HG03571 (cell line): Measurements from ENCODE around the gene PPY.
"Not testable (repeated sequence)": the region's sequence is repeated elsewhere in the genome, so short reads cannot be mapped to it uniquely, and the experiment has no call there.

Experiments used
- ATAC-seq: cut with Tn5 transposase; IDR thresholded peaks from one replicate; pipeline ENCODE4 v1.9.1; 2021; ENCODE audit not compliant: unreplicated experiment

The PPY gene

DNA sequence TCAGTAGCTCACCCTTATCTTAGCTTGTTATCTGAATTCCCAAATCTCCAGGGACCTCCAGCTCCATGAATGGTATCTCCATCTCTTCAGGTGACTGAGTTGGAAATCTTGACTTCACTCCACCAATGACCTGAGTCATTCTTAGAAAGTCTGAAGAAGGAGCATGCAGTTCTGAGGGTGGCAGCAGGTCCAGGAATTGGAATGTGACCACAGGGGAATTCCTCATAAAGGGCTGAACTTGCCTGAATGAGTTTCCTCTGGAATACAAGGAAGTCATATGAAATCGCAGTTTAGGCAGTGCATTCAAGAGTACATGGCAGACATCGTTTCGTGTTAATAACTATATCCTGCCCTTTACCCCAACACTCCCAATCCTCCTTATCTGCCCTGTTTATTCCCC, 24.0 kb upstream of the PPY start:
- ATAC-seq, result no peak

DNA sequence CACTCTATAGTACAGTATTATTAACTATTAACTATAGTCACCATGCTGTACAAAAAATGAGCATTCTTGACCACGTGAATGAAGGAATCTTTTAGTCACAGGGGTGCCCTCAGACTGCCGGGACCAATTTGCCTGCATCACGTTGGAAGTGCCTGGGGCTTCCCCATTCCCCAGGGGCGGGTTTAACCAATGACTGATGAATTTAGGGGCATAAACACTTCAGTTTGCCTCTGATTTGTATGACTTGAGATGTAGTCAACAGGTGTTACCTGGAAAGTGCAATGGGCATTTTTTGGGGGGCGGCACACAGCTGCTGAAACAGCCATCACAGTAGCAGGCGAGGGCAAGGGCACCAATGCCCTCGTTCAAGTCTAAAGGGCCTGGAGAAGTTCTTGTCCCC, 20.2 kb upstream of the PPY start:
- ATAC-seq, result no peak

DNA sequence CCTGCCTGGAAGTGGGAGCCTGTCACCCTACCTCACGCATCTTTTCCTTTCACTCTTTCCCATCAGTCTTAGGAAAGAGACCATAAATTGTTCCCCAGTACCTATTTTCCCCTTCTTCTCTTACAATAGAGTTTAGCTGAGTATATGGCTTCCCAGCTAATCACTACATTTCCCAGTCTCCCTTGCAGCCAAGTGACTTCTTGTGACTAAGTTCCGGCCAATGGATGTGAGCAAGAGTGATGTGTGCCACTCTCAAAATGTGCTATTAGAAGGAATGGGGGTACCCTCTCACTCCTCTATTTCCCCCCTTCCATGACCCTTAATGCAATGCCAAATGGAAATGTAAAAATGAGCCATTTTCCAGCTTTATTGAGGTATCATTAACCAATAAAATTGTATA, 19.7 kb upstream of the PPY start:
- no peak for ATAC-seq

DNA sequence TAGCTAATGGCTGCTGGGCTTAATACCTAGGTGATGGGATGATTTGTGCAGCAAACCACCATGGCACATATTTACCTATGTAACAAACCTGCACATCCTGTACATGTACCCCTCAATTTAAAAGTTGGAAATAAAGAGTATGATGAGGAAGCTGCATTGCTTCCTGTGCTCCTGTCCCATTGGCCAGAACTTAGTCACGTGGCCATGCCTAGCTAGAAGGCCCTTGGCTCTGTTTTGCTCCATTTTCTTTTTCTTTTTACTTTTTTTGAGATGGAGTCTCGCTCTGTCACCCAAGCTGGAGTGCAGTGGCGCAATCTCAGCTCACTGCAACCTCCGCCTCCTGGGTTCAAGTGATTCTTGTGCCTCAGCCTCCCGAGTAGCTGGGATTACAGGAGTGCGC, 19.0 kb upstream of the PPY start:
- ATAC-seq, result not testable (repeated sequence)

DNA sequence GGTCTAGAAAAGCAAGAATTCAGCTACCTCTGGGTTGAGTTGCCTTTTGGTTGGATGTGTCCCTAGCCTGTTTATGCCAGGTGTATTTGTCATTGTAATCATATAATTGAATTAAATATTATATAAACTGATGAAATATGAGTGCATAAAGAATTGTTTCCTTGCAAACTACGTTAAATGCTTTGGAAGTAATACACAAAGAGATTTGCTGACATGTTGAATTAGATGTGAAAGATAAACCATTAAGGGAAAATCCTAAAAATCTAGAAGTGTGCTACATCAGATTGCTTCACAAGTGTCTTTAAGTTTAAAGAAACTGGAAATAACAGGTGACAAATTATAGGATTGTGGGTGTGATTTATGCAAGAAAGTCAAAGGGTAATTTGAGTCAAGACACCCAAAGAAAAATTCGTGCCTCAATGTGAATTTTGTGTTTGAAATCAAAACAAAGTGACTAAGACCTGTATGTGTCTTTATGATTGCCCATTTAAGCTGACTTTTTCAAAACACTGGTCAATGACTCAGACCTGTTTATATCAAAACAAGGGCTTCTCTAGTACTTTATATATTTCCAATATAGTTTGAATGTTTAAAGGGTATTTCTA, 16.6 kb upstream of the PPY start:
- ATAC-seq, result no peak

DNA sequence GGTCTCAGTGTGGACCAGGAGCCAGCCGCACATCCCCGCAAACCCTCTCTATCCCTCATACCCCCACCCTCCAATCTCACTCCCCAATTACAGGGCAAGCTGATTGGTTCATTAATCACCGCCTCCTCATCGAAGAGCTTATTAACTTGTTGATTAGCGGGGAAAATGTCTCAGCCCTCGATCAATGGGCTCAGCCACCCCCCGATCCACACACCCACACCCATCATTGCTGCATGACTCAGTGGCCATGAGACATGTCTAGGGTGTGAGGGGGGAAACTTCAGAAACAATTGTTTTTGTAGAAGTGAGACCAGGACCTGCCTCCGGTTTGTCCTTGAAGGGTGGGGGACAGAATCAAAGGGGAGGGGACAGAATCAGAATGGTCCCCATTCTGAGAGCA, 13.9 kb upstream of the PPY start:
- no peak for ATAC-seq

DNA sequence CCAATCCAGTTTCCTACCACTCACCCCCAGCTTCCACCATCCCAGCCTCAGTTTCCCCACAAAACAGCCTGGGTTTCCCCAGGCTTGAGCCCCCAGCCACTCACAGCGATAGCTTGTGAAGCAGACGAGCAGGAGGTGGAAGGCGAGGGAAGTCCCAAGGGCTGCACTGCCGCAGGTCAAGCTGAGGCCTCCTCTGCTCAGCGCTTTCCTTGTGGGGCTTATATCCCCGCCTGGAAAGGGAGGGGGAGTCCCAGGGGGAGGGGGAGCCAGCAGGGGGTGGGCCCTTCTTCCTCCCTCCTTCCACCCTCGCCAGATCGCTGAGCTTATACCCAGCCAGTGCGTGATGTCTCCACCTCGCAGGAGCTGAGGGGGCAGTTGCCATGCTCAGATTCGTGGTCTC, 11.5 kb upstream of the PPY start, which contains the start of gene PYY:
Gene PYY, minus strand, starts transcription at position 195 of the 400 bp plus-strand sequence. CDS start 457 bp downstream, outside the sequence.
- no peak for ATAC-seq

DNA sequence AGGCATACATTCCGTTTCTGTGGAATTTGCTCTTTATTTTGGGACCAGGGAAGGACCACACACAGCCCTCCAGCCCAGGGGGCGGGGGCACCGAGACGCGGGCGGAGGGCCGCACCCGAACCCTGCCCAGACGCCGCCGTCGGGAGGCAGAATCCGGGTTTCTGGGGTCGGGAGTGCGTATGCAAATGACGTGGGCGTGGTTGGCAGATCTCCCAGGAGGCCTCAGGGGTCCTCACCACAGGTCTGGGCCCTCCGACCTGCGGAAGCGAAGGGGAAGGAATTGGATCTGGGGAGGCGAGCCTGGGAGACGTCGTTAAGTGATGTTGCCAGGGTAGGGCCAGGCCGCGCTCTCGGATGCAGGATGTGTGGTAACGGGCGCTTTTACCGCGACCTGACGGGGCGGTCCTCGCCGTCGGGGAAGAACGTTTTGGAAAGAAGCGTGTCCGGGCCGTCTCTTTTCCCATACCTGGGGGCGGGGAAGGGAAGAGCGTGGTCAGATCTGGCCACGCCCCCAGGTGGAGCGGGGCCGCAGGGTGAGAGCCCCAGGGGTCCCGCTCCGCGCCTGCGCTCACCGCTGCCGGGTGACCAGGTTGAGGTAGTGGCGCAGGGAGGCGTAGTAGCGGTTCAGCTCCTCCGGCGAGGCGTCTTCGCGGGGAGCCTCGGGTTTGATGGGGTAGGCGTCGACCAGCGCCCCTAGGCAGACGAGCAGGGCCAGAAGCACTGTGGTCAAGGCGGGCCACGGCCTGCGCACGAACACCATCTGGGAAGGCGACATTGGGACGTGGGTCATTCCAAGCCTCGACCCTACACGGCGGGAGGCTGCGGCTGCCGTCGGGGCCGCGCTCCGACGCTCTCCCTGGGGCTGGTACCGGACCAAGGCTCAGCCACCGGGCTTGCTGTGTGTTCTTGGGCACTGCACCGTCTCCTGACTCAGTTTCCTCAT, 10.7 kb upstream of the PPY start:
- no peak for ATAC-seq

DNA sequence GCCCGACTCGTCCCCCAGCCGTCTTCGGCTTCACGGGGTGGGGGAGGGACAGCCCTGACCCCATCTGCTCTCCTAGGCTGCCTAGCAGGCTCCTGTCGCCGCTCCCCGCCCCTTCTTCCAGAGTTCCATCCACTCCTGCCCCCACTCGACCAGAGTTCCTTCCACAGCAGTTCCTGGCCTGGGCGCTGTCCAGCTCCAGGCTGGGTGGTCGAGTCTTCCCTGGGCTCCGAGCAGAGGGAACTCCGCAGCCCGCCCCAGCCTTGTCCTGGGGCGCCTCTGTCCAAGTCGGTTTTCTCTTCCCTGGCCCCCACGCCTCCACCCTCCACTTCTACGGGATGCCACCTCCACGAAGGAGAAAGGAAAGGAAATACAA, 10.1 kb upstream of the PPY start:
- ATAC-seq, result no peak

DNA sequence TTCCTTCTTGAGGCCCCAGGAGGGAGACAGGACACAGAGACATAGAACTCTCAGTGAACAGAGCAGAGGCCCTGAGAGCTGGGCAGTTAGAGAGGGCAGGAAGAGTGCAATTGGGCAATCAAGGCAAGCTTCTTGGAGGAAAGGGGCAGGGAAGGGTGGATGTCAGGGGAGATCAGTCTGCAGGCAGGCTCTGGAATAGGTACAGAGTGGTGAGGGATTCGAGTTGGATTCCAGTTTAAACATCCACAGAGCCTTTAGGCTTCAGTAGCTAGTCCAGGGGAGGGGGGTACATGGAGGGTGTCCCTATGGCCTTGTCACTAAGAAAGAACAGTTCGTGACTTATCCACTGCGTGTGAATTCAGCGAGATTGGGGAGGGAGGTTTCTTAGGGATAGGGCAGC, 9.5 kb upstream of the PPY start:
- ATAC-seq, result no peak

DNA sequence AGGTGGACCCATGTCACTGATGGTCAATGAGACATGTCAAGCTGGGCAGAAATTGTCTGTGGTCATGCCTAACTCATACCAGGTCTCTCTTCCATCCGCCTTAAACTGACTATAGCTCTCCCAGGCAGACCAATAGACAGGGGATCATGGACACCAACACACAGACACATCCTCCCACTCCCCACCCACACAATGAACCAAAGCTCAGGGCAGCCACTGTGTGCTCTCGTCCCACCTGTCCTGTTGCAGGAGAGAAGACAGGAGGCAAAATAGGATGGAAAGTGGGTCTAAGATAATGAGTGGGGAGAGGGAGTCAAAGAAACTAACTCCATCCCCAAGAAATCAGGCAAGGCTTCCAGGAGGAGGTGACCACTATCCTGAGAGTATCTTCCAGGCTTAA, 8.3 kb upstream of the PPY start:
- ATAC-seq, result no peak

DNA sequence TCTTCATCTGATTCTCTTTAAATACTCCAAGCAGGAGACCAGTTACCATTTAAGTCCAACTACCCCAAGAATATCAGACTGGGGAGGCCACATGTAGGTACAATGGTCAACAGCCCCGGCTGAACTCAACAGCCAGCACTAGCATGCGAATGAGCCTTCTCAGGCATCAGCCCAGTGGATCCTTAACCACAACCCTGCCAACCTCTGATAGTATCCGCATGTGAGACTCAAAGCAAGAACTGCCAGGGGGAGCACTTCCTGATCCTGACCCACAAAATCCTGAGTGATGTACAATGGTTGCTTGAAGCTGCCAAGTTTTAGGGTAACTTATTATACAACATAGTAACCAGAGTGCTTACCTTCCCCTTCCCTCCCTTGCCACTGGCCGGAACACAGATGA, 7.5 kb upstream of the PPY start:
- ATAC-seq, result no peak

DNA sequence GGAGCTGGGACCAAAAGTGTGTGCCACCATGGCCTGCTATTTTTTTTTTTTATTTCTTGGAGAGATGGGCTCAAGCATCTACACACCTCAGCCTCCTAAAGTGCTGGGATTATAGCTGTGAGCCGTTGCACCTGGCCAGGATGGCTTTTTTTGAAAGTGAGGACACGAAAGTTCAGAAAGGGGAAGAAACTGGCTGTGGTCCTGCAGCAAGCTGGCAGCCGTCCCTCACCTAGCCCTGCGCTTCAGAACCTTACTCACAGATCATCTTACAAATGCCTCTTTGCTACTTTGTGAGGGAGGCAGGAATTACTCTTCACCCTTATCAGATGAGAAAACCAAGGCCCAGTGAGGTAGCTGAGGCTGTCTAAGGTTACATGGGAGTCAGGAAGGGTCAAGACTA, 4.5 kb upstream of the PPY start:
- no peak for ATAC-seq

DNA sequence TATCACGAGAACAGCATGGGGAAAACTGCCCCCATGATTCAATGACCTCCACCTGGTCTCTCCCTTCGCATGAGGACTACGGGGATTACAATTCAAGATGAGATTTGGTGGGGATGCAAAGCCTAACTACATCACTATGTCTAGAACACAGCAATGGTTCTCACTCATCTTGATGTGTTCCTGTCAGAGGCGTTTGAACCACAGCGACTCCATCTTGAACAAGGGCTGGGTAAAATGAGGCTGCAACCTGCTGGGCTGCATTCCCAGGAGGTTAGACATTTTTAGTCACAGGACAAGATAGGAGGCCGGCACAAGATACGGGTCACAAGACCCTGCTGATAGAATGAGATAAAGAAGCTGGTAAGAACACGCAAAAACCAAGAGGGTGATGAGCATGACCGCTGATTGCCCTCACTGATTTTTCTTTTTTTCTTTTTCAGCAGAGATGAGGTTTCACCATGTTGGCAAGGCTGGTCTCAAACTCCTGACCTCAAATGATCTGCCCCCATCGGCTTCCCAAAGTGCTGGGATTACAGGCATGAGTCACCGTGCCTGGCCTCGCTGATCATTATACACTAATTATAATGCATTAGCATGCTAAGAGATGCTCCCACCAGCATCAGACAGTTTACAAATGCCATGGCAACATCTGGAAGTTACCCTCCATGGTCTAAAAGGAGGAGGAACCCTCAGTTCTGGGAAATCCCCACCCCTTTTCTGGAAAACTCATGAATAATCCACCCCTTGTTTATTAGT, 3.0 kb upstream of the PPY start:
- no peak for ATAC-seq

DNA sequence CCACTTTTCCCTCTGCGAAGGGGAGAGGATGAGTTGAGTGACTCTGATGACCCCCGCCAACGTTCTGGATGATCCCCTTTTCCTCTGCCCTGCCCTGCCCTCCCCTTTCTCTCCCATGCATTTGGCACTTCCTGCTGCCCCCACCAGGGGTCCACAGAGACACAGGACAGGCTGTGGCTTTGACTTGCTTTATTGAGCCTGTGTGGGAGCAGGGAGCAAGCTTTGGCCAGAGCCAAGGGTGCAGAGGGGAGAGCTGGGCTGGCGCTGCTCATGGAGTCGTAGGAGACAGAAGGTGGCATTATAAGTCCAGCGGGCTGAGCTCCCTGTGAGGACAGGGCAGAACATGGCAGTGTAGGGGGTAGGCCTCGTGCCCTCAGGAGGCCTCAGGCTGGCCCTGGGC, 1.6 kb downstream of the PPY start:
- no peak for ATAC-seq

DNA sequence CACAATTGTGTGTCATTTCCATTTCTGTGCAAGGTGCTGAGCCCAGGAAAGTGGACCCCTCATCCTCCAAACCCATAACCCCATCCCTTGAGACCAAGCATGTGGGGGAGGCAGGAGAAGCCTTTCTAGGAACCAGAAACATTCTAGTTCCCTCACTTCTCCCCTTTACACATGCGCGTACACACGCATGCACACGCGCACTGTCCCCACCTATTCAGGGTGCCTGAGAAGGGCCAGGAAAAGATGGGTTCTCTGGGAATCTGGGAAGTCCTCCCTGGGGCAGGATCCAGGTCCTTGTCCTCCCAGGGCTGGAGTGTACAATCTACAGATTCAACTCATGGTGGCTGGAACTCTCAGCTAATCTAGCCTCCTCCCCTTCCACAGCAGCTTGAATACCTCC, 2.4 kb downstream of the PPY start:
- no peak for ATAC-seq

DNA sequence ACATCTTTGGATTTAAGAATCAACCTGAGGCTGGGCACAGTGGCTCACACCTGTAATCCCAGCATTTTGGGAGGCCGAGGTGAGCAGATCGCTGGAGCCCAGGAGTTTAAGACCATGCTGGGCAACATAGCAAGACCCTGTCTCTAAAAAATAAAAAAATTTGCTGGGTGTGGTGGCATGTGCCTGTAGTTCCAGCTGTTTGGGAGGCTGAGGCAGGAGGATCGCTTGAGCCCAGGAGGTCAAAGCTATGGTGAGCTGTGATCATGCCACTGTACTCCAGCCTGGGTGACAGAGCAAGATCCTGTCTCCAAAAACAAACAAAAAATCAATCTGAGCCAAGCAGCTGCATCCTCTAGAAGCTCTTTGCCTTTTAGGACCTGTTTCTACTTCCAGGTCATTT, 2.8 kb downstream of the PPY start:
- ATAC-seq, result not testable (repeated sequence)

DNA sequence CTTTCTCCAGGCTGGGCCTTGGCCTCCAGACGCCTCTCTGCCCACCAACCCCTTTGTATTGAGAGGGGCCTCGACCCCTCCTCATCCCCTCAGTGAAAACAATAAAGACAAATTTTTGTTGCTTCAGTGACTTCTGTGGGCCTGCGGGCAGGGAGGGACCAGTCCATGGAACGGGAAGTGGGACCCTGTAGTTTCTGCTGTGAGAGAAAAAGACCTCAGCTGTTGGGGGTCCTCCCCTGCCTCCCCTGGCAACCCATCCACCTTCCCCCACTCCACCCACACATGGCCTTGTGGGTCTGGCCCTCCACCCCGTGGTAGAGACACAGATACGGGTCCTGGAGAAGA, 3.5 kb downstream of the PPY start:
- ATAC-seq, result no peak

DNA sequence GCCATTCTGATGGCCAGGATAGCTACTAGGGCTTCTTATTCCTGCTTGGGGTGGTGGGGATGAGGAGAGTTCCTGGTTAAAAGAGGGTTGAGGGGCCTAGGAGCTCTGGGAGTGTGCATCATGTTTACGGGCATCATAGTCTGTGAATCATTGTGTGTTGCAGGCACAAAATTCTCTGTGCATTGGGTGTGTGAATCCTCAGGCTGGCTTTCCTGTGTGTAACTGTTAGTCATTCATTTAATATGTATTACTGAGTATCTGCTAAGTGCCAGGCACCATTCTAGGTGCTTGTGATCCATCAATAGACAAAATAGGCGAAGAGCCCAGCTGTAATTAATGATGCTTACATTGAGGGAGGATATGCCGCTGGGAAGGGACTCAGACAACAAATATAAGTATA, 5.8 kb downstream of the PPY start:
- ATAC-seq, result no peak

DNA sequence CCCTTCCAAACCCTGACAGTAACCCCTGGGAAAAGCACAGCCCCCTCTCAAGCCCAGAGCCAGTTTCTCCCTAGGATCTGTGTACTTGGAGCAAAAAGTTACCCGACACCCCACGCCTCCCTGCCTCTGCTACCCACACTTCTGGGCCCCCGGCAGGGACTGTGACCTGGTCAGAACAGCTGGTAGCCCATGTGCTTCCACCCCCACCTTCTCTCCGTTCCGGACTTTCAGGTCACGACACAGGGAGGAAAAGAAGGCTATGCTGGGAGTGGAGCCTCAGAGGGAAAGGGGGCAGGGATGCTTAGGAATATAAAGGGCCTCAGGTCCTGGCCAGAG, 6.4 kb downstream of the PPY start:
- ATAC-seq, result no peak

DNA sequence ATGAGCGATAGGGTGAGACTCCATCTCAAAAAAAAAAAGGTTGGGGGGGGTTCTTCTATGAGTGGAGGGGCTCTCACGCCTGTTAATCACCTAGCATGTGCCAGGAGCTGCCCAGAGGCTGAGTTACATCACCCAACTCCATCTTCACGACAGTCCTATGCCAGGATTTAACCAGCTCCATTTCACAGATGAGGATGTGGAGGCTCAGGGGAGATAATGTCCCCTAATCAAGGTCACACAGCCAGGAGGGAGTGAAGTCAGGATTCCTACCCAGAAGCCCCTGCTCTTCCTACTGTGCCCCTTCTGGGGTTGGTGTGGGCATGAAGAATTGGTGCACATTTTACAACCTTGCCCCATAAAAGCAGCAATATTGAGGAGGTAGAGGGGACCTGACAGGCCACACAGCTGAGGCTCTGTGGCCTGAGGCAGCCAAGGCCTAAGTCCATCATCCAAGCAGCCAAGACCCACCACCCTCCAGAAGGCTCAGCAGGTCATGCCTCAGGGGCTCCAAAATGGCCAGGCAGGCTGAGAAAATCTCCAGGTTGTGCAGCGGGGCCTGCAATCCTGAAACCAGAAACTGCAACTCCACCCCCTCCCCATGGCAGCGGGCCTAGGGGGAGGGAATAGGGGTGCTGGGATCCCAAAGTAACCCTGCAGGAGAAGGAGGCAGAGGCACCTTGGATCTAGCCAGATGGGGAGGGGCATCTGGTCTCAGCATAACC, 6.9 kb downstream of the PPY start:
- no peak for ATAC-seq

DNA sequence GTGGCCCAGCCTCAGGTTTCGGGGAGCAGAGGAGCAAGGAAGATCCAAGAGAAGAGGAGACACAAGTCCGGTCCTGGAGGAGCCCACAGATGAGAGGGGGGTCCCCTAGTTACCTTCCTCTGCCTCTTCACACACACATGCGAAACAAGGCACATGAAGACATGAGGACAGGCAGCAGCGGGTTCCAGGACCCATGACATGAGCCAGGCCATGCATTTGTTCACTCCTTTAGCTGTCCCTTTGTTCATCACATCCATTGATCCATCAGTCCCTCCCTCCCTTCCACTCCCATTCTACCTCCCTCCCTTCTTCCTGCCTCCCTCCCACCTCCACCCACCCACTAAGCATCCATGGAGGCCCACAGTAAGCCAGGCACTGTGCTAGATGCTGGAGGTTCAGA, 9.4 kb downstream of the PPY start:
- no peak for ATAC-seq
